Measurements from ENCODE around the gene ZNF106.

The ZNF106 gene

GRCh38 chr15:42490671-42491538 is at the start of gene ZNF106:
ZNF106 (minus strand) TSS chr15:42491141; CDS start chr15:42472289, 18,852 bp downstream.
- DNase-seq = peak; percentile 76

GRCh38 chr15:42533246-42533645 is 42.3 kb upstream of the ZNF106 start:
- no peak for DNase-seq

DNA sequence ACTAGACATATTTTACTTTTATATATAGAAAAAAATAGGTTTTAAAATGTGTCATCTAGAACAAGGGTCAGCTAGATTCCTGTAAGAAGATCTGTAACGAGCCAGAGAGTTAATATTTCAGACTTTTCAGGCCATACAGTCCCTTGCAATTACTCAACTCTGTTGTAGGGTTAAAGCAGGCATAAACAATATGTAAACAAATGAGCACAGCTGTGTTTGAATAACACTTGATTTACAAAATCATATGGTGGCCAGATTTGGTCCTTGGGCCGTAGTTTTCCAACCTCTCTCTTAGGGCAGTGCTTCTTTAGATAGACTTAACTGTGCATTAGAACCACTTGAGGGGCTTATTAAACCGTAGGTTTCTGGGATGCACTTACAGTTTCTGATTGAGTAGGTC is 38.0 kb upstream of the ZNF106 start:
- DNase-seq = no peak

DNA sequence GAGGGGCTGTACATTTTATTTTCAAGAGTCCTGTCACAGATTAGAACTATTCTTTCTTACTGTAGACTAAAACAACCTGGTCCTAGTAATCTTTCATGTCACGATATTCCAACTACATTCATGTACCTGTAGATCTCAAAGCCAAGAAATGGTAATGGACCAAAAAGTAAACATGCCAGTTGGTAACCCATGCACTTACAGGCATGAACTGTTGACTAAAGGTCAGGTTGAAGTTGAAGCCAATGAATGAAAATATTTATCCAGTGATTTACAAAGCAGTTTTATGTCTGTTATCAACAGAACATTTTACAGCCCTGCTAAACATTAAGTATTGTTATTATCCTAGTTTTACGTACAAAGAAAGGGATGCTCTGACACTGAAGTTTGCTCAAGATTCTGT is 32.4 kb upstream of the ZNF106 start:
- no peak for DNase-seq

GRCh38 chr15:42511007-42511391 is 20.1 kb upstream of the ZNF106 start:
- no peak for DNase-seq

DNA sequence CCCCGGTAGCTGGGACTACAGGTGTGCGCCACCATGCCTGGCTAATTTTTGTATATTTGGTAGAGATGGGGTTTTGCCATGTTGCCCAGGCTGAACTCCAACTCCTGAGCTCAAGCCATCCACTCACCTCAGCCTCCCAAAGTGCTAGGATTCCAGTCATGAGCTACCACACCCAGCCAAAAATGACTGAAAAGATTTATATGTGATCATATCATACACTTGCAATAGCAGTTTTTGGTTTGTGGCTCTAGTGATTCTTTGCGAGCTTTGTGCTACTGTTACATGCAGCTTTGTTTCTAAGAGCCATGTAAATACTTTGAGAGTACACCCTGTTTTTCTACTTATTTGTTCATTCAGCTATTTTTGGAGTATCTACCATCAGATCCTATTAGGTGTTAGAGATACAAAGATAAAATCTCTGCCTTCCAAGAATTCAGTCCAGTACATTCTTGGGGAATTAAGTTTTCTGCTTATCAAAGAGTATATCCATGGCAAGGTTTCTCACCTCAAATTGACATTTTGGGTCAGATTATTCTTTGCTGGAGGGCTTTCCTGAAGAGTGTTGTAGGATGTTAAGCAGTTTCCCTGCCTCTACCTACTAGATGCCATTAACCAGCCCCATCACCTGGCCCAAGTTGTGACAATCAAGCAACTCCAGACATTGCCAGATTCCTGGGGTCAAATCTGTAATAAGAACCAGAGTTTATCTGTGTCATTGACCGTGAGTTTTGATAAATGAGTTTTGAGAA is 19.5 kb upstream of the ZNF106 start:
- DNase-seq = no peak

DNA sequence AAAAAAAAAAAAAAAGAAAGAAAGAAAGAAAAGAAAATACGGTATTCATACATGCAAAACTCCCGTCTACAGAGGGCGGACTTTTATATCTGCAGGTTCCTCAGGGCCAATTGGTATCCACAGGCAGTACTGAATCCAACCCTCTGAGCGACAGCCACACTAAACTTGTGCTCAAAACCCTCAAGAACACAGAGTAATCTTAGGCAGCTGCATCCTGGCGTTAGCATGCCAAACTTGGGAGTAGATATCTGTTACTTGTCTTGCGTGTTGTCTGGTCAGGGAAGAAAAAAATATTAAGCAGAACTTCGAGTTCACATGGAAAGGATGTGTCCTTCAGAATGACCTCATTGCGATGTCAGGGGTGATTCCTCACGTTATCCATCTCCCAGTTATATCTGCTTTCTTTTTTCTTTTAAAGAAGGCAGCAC is 17.3 kb upstream of the ZNF106 start:
- DNase-seq = no peak

GRCh38 chr15:42507514-42507913 is 16.6 kb upstream of the ZNF106 start:
- DNase-seq = no peak

DNA sequence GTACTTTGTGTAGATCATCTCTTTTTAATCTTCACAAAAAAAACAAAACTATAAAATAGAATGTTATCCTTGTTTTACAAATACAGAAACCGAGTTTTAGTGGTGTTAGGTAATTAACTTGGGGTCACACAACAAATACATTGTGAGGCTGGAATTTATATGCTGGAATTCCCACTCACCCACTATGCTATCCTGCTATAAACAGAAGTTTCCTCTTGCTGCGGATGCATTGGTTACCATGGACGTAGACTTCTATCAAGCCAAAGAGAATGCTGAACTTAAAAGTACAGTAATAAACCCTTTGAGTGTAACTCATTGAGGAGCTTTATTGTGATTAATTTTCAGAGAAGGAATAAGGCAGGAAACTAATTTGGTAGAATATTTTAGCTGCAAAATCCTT is 13.7 kb upstream of the ZNF106 start:
- DNase-seq = no peak

DNA sequence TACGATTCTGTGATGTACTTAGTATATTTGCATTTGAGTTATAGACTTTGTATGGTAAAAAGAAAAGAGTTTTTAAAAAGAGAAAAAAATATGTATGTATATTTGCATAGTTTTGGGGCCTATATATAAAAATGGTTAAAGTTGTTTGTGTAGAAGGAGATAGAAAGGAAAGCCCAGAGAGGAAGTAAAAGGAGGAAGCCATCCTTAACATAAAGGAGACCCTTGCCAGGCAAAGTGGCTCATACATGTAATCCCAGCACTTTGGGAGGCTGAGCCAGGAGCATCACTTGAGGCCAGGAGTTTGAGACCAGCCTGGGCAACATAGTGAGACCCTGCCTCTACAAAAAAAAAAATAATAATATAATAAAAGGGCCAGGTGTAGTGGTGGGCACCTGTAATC is 12.9 kb upstream of the ZNF106 start:
- no peak for DNase-seq

DNA sequence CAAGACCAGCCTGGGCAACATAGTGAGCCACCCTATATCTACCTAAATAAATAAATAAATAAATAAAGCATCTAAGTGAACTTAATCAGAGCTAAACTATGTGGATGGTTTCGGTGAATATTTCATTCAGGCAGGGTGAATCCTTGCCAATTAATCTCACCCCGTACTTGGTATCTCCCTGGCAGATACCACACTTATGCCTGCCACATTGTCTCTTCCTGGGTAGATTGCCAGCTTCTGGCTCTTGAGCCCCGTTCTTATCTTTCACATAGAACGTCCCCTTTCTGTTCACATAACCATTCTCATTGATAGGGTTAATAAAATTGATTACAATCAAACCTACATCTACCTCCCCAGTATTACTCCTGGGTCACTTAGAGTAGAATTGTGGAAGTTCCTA is 11.5 kb upstream of the ZNF106 start:
- DNase-seq = no peak

DNA sequence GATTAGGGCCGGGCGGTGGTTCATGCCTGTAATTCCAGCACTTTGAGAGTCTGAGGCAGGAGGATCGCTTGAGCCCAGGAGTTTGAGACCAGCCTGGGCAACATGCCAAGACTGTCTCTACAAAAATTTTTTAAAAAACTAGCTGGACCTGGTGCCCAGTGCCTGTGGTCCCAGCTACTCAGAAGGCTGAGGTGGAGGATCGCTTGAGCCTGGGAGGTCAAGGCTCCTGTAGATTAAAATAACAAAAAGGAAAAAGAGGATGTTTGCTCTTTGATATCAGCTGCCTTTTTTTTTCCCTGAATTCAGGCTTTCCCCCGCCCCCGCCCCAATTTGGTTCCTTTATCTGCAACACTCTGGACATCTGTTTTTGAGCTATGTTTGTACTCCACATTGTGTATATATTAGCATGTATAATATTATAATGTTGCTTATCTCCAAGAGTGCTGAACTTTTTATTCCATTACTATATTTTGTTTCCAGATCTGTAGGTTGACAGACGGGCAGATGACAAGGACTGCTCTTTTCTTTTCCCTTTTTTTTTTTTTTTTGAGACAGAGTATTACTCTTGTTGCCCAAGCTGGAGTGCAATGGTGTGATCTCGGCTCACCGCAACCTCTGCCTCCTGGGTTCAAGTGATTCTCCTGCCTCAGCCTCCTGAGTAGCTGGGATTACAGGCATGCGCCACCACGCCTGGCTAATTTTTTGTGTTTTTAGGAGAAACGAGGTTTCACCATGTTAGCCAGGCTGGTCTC is 9.1 kb upstream of the ZNF106 start:
- DNase-seq = no peak

DNA sequence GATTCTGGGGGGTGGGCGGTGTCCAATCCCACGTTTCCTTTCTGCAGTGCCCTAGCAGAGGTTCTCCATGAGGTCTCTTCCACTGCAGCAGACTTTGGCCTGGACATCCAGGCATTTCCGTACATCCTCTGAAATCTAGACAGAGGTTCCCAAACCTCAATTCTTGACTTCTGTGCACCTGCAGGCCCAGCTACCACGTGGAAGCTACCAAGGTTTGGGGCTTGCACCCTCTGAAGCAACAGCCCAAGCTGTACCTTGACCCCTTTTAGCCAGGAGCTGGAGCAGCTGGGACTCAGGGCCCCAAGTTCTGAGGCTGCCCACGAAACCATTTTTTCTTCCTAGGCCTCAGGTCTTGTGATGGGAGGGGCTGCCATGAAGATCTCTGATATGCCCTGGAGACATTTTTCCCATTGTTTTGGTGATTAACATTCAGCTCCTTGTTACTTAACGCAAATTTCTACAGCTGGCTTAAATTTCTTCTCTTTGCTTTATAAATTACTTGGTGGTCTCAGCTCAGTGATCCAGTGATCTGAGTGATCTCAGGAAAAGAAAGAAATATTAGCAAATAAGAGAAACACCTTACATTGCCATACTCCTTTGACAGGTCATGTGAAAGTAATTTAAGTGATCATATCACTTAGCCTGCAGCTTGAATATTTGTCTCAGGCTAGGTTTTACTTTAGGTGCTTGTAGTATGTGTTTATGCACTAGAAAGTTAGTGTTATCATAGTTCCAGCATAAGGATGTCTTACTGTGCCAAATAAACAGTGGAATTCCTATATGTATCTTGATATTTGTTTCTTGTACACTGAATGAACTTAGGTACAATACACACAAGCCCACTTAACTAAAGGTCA is 7.5 kb upstream of the ZNF106 start:
- no peak for DNase-seq

GRCh38 chr15:42495361-42496212 is 4.6 kb upstream of the ZNF106 start, which contains the start of gene SNAP23:
SNAP23 (plus strand) TSS chr15:42495634; CDS start chr15:42511847, 16,213 bp downstream.
- DNase-seq = peak; percentile 34

DNA sequence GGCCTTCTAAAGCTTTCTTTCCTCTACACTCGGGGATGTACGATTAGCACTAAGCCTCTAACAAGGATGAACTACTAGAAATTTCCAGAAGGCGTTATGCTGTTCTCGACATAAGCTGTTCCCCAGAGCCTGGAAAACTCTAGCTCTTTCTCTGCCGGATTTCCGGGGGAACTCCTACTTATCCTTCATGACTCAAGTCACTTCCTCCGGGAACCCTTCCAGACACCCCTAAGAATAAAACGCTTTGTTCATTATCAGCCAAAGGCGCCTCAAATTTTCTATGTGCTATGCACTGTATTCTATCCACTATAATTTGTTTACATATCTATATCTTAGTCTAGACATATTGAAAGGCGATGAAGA is 4.0 kb upstream of the ZNF106 start:
- DNase-seq = no peak

DNA sequence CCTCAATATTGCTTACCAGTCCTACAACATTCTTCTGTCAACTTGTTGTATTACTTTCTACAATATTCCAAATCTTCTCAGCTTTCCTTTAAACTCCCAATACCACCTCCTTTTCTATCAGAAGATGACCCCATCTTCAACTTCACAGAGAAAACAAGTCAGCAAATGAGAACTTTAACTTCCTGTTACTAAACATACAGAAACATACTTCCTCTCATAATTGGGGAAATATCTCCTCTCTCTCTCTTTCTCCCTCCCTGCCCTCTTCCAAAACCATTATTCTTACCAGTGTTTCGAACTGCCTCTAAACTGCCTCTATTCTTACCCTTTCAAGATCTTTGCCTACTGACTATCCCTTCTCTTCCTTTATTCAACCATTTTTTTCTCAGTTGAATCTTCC is 2.7 kb upstream of the ZNF106 start:
- DNase-seq = no peak

DNA sequence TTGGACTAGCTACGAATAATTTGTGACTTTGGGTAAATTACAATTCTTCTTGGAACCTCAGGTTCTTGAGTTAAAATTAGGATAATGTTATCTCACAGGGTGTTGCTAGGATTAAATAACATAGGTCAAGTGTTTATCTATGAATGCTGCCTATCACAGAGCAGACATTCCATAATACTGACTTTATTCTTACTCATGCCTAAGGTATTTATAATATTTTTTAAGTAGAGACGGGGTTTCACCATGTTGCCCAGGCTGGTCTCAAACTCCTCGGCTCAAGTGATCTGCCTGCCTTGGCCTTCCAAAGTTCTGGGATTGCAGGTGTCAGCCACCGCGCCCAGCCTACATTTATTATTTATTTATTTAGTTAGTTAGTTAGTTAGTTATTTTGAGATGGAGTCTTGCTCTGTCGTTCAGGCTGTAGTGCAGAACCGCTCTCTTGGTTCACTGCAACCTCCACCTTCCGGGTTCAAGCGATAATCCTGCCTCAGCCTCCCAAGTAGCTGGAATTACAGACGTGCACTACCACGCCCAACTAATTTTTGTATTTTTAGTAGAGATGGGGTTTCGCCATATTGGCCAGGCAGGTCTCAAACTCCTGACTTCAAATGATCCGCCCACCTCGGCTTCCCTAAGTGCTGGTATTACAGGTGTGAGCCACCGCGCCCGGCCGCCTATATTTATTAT is 741 bp upstream of the ZNF106 start:
- no peak for DNase-seq

- no peak for DNase-seq
Observed at GRCh38 chr15:42490291-42490670, 660 bp downstream of the ZNF106 start.

- DNase-seq = no peak
Observed at GRCh38 chr15:42483677-42484076, 7.3 kb downstream of the ZNF106 start.

GRCh38 chr15:42482701-42483100 is 8.2 kb downstream of the ZNF106 start:
- no peak for DNase-seq

- no peak for DNase-seq
Observed at GRCh38 chr15:42474827-42475226, 16.1 kb downstream of the ZNF106 start.
